Stimulated activated CD8-positive, alpha-beta memory T cell treated with anti-CD3 and anti-CD28 coated beads, Interleukin-15, amount 100 ng/mL, for 48 hours (primary cell): ENCODE data around the gene HMGXB3.

Source experiments
- DNase-seq, 2 donors: peaks; one replicate each; pipeline ENCODE4 v3.0.0-alpha.2; 2020; ENCODE audit warnings: low read depth in 2 of 2

Gene HMGXB3

GRCh38 chr5:150092159-150092787 lies 91.7 kb downstream of the HMGXB3 start:
- DNase-seq: no peak

- no peak for DNase-seq
These were observed 96.6 kb downstream of the HMGXB3 start for GRCh38 chr5:150097152-150097551.

- DNase-seq: no peak
These were observed 100.5 kb downstream of the HMGXB3 start for GRCh38 chr5:150101023-150101422.
